NB4 (cell line): ENCODE results near the gene PEAK1.

Experiments
- POLR2A ChIP-seq: IDR thresholded peaks from 2 replicates; pipeline ENCODE4 v1.6.1; 2011; ENCODE audit warnings: mild to moderate bottlenecking; ENCODE audit not compliant: insufficient read length; ENCODE audit errors: extremely low read depth
- TF ChIP-seq, protein P1 (sequence below): IDR thresholded peaks from one replicate; pipeline ENCODE4 v1.5.1; 2012; ENCODE audit warnings: low read depth, low read length

- no peak for TF ChIP-seq POLR2A
- TF ChIP-seq, protein P1, sequence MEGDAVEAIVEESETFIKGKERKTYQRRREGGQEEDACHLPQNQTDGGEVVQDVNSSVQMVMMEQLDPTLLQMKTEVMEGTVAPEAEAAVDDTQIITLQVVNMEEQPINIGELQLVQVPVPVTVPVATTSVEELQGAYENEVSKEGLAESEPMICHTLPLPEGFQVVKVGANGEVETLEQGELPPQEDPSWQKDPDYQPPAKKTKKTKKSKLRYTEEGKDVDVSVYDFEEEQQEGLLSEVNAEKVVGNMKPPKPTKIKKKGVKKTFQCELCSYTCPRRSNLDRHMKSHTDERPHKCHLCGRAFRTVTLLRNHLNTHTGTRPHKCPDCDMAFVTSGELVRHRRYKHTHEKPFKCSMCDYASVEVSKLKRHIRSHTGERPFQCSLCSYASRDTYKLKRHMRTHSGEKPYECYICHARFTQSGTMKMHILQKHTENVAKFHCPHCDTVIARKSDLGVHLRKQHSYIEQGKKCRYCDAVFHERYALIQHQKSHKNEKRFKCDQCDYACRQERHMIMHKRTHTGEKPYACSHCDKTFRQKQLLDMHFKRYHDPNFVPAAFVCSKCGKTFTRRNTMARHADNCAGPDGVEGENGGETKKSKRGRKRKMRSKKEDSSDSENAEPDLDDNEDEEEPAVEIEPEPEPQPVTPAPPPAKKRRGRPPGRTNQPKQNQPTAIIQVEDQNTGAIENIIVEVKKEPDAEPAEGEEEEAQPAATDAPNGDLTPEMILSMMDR = peak; percentile 82
These were observed 301.0 kb downstream of the PEAK1 start for GRCh38 chr15:77118882-77119321.
